Stomach (tissue), 9 donors: ENCODE data around the gene SLIT1. TPM values are rescaled to one million over a fixed set of nuclear protein-coding genes. Genes with fewer than 3 reads are reported as not detected.

ENCODE experiments used
- DNase-seq, 2 donors: peaks; one replicate each; pipeline versions ENCODE4 v3.0.0 to v3.0.0-alpha.2; 2013 to 2019
- H3K27ac ChIP-seq, 5 donors: fragments of 200-600 bp in 4 of 5; sonication (generic) in 4 of 5; one replicate each; pipeline ENCODE4 v1.5.1; 2013 to 2019; ENCODE audit warnings: mild to moderate bottlenecking in 1 of 5, moderate library complexity in 1 of 5
- H3K27me3 ChIP-seq, 3 donors: fragments of 200-600 bp; sonication (generic); one replicate each; pipeline ENCODE4 v1.5.1; 2017 to 2019; ENCODE audit warnings: mixed run types in 1 of 3
- H3K36me3 ChIP-seq, 4 donors: fragments of 200-600 bp; sonication (generic); 1 replicate in 3 of 4; 2 replicates in 1 of 4; pipeline ENCODE4 v1.5.1; 2016 to 2019
- H3K4me1 ChIP-seq, 4 donors: fragments of 200-600 bp; sonication (generic); one replicate each; pipeline ENCODE4 v1.5.1; 2016 to 2019
- H3K4me3 ChIP-seq, 4 donors: fragments of 200-600 bp; sonication (generic) in 3 of 4; one replicate each; pipeline ENCODE4 v1.5.1; 2016 to 2019; ENCODE audit warnings: mild to moderate bottlenecking in 1 of 4
- H3K9me3 ChIP-seq, 4 donors: fragments of 200-600 bp; sonication (generic); one replicate each; pipeline ENCODE4 v1.5.1; 2016 to 2019
- EP300 ChIP-seq: sonication (generic); formaldehyde crosslinking; IDR thresholded peaks from one replicate; pipeline ENCODE4 v1.6.1; 2017; ENCODE audit warnings: antibody characterized with exemption
- POLR2A ChIP-seq, 4 donors: fragments of 450-650 bp; IDR thresholded peaks; one replicate each; pipeline ENCODE4 v1.6.1; 2016; ENCODE audit warnings: antibody characterized with exemption in 4 of 4, control low read depth in 2 of 4, mild to moderate bottlenecking in 1 of 4, moderate library complexity in 1 of 4
- POLR2AphosphoS5 ChIP-seq, 3 donors: sonication (generic); formaldehyde crosslinking; IDR thresholded peaks; one replicate each; pipeline ENCODE4 v1.6.1; 2016; ENCODE audit warnings: antibody characterized with exemption in 3 of 3
- WGBS, 5 donors: extraction: QIAGEN DNeasy Blood & Tissue Kit in 3 of 5; methylation state at CpG; one replicate each; pipeline versions ENCODE4 v1.1.5 to v1.1.7; 2013 to 2018; 5-methylcytosine and 5-hydroxymethylcytosine counted together
- intact Hi-C: fragments of 100-400 bp; cut with DNase I; formaldehyde crosslinking; loops from one replicate; pipeline ENCODE4 v1.15.1; 2023; ENCODE audit warnings: low total_unique reads
- polyA plus RNA-seq, 3 donors: library from polyadenylated mRNA; stranded (reverse); fragments of 200-250 nt; gene quantifications; one replicate each; pipeline ENCODE4 v1.2.3, GENCODE V29; 2013
- total RNA-seq, 5 donors: library from RNA; depleted of rRNA; stranded (reverse); fragments of >200 nt; gene quantifications; one replicate each; pipeline versions ENCODE4 v1.1.0 to v1.2.3, GENCODE V29; 2014 to 2016
- TF ChIP-seq, protein P1 (sequence below), 7 experiments: fragments of 450-650 bp in 4 of 7; fragments of 200-600 bp in 3 of 7; sonication (generic) in 3 of 7; IDR thresholded peaks; one replicate each; pipeline ENCODE4 v1.5.1; 2016 to 2019; ENCODE audit warnings: antibody characterized with exemption in 7 of 7, control low read depth in 2 of 7, mild to moderate bottlenecking in 1 of 7
- donor health status: healthy with polysubstance abuse.
- donor health status: Bipolar disorder and iron deficiency.
- donor health status: healthy.

The SLIT1 gene
- total and polyA plus RNA-seq, 8 donors = under 0.01 to 6.1 (median 0.44) TPM

DNA sequence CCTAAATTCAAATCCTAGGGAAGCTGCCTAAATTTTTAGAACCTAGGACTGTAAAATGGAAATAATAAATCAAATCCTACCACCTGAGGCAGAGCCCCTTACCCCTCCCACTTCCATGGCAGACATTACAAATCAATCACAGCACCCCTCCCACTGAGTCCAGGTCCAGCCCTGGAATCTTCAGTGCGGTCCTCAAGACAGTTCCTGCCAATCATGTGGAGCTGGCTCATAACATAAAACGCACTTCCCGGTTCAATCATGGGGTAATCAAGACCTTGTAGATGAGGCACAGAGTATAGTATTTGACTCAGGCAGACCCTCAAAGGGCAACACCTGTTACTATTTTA is 157.0 kb downstream of the SLIT1 start:
- H3K27me3 ChIP-seq = peaks cover 0 to 11% (median 0%) of the 10 kb centered on the region in 3 donors
- no peaks in the 10 kb centered on the region for H3K9me3 ChIP-seq
- H3K27ac ChIP-seq = no peak overlapping the region
- WGBS, 5 donors = 89 to 96% (median 91%) methylated on average over 3 of the region's 3 CpGs
- no peak for DNase-seq
- no peaks in the 10 kb centered on the region for H3K36me3 ChIP-seq
- TF ChIP-seq EP300 (no peak), POLR2AphosphoS5 (IDR thresholded peaks at IDR 0.05) (no peak)
- TF ChIP-seq, protein P1, sequence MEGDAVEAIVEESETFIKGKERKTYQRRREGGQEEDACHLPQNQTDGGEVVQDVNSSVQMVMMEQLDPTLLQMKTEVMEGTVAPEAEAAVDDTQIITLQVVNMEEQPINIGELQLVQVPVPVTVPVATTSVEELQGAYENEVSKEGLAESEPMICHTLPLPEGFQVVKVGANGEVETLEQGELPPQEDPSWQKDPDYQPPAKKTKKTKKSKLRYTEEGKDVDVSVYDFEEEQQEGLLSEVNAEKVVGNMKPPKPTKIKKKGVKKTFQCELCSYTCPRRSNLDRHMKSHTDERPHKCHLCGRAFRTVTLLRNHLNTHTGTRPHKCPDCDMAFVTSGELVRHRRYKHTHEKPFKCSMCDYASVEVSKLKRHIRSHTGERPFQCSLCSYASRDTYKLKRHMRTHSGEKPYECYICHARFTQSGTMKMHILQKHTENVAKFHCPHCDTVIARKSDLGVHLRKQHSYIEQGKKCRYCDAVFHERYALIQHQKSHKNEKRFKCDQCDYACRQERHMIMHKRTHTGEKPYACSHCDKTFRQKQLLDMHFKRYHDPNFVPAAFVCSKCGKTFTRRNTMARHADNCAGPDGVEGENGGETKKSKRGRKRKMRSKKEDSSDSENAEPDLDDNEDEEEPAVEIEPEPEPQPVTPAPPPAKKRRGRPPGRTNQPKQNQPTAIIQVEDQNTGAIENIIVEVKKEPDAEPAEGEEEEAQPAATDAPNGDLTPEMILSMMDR (IDR thresholded peaks at IDR 0.05) = no peak
- intact Hi-C loops = no loop called here
- H3K4me3 ChIP-seq = no peak overlapping the region
- H3K4me1 ChIP-seq = peaks cover 8 to 19% (median 12%) of the 10 kb centered on the region in 4 donors

DNA sequence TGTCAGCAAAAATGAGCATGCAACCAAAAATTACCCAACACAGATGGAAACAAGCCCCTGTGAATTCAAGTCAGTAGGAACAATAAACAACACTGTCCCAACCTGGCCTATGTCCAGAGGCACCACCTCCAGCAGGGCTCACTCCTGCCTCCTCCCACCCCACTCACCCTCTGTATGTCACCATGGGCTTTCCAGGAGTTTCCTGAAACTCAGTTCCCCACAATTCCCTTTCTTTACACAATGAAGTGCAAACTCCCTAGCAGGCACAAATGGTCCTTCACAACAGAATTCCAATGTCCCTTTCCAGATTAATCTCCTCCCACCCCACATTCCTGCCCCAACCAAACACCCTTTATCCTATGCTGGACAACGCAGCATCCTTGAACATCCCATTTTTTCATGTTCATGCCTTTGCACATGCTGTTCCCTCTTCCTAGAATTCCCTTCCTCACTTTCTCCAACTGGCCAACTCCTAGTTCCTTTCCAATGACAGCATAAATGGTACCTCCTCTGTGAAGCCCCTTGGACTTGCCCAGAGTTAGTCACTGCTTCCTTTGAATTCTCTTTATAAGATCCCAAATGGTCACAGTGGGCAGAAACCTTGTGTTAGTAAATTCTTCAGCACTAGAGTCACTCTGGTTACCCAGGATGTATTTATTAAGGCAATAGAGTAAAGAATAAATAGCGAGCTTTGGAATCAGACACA is 157.5 kb downstream of the SLIT1 start:
- 77 to 92% (median 82%) methylated on average over 2 of the region's 2 CpGs for WGBS, 5 donors
- H3K36me3 ChIP-seq = no peaks in the 10 kb centered on the region
- intact Hi-C loops = no loop called here

DNA sequence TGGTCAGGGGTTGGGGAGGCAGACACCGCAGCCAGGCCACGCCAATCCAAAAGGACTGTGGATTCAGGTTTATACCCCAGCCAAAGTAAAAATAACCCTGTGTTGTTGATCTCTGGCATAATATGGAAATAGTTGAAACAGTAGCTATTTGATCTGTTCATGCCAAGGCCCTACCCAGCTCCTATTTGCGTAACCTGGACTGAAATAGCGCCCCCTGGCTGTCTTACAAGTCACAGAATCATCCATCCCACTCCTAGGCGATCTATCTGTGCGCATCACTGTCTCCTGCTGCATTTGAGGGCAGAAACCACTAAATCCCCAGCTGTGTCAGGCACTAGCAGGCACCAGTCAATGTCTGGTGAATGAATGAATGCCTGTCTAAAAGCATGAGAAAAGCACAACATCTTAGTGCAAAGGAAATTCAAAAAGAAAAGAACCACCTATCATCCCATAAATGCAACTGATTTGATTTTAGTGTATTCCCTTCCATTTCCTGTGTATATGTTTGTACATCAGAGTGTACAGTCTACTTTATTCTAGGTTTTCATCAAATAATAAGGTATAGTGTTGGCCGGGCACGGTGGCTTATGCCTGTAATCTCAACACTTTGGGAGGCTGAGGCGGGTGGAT is 160.0 kb downstream of the SLIT1 start:
- WGBS, 5 donors = 64 to 74% (median 66%) methylated on average over 9 of the region's 9 CpGs
- intact Hi-C loops = no loop called here
- peak; percentile 73 to 80 for DNase-seq
- H3K27me3 ChIP-seq = peaks cover 0 to 2% (median 0%) of the 10 kb centered on the region in 3 donors
- H3K4me3 ChIP-seq = no peak overlapping the region
- no peak for TF ChIP-seq EP300
- TF ChIP-seq, protein P1 (IDR thresholded peaks at IDR 0.05) = peak in 5 of 7 experiments; percentile 55 to 76 (median 61)
- H3K36me3 ChIP-seq = no peaks in the 10 kb centered on the region
- no peaks in the 10 kb centered on the region for H3K9me3 ChIP-seq
- peaks cover 16 to 31% (median 22%) of the 10 kb centered on the region in 4 donors for H3K4me1 ChIP-seq
- no peak overlapping the region for H3K27ac ChIP-seq

More for the DNA sequence above, 157.5 kb downstream of the SLIT1 start:
- Histone ChIP-seq H3K27me3 (peaks cover 0 to 11% (median 0%) of the 10 kb centered on the region in 3 donors), H3K9me3 (no peaks in the 10 kb centered on the region), H3K4me3 (no peak overlapping the region), H3K4me1 (peaks cover 12 to 24% (median 15%) of the 10 kb centered on the region in 4 donors), H3K27ac (no peak overlapping the region)
- no peak for TF ChIP-seq POLR2A (IDR thresholded peaks at IDR 0.05)
- TF ChIP-seq, protein P1 (IDR thresholded peaks at IDR 0.05) = no peak
- TF ChIP-seq POLR2AphosphoS5 (IDR thresholded peaks at IDR 0.05) = no peak
- no peak for TF ChIP-seq EP300
- no peak for DNase-seq

DNA sequence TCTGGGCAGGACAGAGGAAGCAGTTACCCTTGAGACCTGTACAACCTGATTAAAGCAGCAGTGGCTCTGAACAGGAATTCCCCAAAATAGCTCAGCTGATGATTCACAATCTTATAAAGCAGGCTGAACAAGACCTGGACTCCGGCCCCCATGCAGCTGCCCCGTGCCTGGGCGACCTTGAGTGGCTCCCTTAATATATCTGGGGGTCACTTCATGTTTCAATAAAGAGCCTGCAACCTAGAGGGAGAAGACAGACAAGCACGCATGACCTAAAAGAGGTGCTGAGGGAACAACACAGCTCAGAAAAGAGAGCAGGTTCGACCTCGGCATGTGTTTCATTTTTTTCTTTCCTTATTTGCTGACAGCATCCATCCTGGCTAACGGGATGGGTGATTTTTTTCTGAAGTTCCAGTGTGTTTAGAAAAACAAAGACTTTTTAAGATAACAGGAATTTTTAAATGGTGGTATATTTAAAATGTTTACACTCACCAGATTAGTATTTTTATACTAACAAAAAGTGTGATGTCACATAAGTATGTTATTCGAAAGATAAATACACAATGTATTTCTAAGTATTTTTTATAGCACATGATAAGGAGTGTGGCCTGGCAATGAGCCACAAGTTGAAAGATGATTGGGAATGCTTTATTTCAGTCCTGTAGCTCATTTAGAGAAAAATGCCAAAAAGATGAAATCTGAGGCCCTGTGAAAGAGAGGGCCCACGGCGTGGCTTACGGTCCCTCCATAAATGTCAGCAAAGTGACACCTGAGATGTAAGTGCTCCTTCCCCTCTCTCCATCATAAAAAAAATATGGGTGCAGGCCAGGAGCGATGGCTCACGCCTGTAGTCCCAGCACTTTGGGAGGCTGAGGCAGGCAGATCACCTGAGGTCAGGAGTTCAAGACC is 161.3 kb downstream of the SLIT1 start:
- Histone ChIP-seq H3K4me1 (peaks cover 22 to 39% (median 30%) of the 10 kb centered on the region in 4 donors), H3K36me3 (no peaks in the 10 kb centered on the region), H3K27me3 (no peaks in the 10 kb centered on the region), H3K9me3 (no peaks in the 10 kb centered on the region), H3K27ac (peak overlapping the region in 2 of 5 donors; percentile 63 to 69), H3K4me3 (no peak overlapping the region)
- peak in 1 of 2 donors; percentile 55 for DNase-seq
- 43 to 50% (median 48%) methylated on average over 13 of the region's 13 CpGs for WGBS, 5 donors
- intact Hi-C loops = no loop called here
- TF ChIP-seq POLR2AphosphoS5 (IDR thresholded peaks at IDR 0.05) (no peak), POLR2A (IDR thresholded peaks at IDR 0.05) (no peak), EP300 (no peak)
- TF ChIP-seq, protein P1 (IDR thresholded peaks at IDR 0.05) = no peak
